Cardiac fibroblast (primary cell): Measurements from ENCODE around the gene FGD4.

Experiments used
- DNase-seq, 2 donors: peaks; one replicate each; pipeline versions ENCODE4 v3.0.0 to v3.0.0-alpha.2; 2010; ENCODE audit warnings: low read depth in 2 of 2
- H3K4me3 ChIP-seq, 2 donors: replicated peaks in 1 of 2; 1 replicate in 1 of 2; 2 replicates in 1 of 2; pipeline ENCODE4 v1.5.1; 2011; ENCODE audit warnings: low read depth in 2 of 2, low read length in 2 of 2, mild to moderate bottlenecking in 2 of 2, moderate library complexity in 1 of 2
- CTCF ChIP-seq: IDR thresholded peaks from one replicate; pipeline ENCODE4 v1.5.1; 2011; ENCODE audit warnings: low read depth, mild to moderate bottlenecking, low read length, inconsistent platforms

Gene FGD4

DNA sequence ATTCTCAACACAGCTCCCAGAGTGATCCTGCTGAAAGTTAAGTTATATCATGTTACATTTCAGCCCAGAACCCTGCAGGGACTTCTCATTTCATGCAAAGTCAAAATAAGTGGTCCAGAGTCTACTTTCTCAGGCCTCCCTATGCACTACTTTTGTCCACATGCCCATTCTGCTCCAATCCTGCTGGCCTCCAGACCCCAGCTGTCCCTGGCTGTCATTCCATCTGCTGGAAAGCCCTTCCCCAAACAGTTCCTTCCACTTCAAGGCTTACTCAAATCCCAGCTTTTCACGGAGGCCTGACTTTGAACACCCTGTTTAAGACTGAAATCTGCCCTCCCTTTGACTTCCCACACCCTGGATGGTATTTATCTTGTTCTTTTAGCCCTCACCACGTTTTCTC lies 169.9 kb downstream of the FGD4 start:
- no peak for TF ChIP-seq CTCF
- no peak overlapping the region for H3K4me3 ChIP-seq

GRCh38 chr12:32574585-32574984 lies 175.2 kb downstream of the FGD4 start:
- no peak overlapping the region for H3K4me3 ChIP-seq
- no peak for TF ChIP-seq CTCF
- no peak for DNase-seq

More for the DNA sequence above, 169.9 kb downstream of the FGD4 start:
- DNase-seq, result peak in 1 of 2 donors; percentile 12

GRCh38 chr12:32577328-32577727 lies 178.0 kb downstream of the FGD4 start:
- no peak for DNase-seq
- TF ChIP-seq CTCF, result no peak
- H3K4me3 ChIP-seq, result no peak overlapping the region

DNA sequence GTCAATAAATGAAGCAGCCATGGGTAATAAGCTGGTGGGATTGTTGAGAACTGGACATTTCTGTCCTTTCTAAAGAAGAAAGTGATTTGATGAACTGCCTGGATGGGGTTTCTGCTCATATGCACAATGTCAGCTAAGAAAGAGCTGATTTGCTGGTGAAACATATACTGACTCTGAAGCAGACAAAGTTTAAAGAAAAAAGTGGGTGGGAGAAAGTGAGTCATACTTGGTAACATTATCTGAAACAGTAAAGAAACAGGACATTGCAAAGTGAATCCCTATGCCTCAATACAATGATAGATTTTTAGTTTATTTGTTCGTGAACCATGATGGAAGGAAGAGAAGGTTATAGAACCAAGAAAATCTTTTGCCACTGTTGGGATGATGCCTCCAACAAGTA lies 184.2 kb downstream of the FGD4 start:
- DNase-seq, result peak; percentile 52 to 57
- no peak for TF ChIP-seq CTCF
- H3K4me3 ChIP-seq, result no peak overlapping the region

GRCh38 chr12:32585680-32586079 lies 186.3 kb downstream of the FGD4 start:
- H3K4me3 ChIP-seq, result no peak overlapping the region
- TF ChIP-seq CTCF, result no peak
- DNase-seq, result no peak

DNA sequence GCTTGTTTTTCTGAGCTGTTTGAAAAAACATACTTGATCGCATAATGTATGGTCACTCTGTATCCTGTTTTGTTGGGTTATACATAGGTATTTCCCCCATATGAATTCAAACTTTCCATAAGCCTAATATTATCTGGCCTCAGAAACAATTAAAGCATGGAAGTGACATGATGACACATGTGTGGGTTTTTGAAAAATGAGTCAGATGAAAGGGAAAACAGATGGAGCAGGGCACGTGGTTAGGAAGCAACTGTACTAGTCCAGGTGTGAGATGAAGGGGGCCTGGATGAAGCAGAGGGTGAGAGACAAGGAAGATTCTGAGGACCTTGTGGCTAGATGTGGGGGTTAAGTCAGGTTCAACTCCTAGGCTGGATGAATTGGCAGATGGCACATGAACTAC lies 187.0 kb downstream of the FGD4 start:
- no peak overlapping the region for H3K4me3 ChIP-seq
- TF ChIP-seq CTCF, result no peak
- DNase-seq, result peak; percentile 26 to 79
